ENCODE data around the gene CACNA1C.

DNA sequence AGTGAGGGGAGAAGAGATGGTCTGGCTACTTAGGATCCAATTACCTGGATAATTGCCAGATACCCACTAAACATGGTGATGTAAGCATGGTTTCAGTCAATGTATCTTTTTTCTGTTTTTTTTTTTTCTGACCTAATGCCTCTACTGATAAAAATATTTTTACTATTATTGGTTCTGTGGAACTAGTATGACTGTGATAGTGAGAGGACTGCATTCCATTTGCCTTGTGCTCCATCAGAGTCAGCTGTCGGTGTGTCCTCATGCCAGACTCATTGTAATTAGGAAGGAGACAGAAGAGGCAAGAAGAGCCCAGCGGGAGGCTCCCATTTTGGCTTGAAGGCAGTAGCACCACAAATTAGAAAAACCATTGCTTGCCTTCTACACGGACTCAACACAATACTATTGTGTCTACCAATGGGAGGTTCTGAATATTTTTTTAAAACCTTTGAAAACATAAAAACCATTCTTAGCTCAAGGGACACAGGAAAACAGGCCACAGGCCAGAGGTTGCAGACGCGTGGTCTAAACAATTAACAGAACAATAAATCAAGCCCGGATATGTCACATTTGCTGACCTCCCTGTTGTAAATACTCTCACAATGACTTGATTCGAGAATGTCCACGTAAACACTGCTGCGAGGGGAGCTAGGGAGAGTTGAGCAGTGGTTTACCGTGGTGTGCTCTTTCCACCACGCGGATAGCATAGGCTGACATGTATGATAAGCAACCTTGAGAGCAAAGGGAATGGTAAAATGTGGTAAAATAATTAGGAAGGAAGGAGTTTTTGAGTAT is 35.0 kb upstream of the CACNA1C start:
- no peak for TF ChIP-seq CTCF (IDR thresholded peaks at IDR 0.05)
- no peak for TF ChIP-seq POLR2A (IDR thresholded peaks at IDR 0.05)
